ENCODE data around the gene STAT5B.

The STAT5B gene

GRCh38 chr17:42174126-42174783, 101.9 kb downstream of the STAT5B start:
- no peak overlapping the region for H3K9ac ChIP-seq (ENCODE audit: low read length)
- no peaks in the 10 kb centered on the region for H3K9me3 ChIP-seq (ENCODE audit: control insufficient read depth, low read depth, low read length)
- peaks cover under 1% of the 10 kb centered on the region for H3K27me3 ChIP-seq (ENCODE audit: control insufficient read depth, insufficient read depth, low read length)
- H3K4me3 ChIP-seq (ENCODE audit: low read length): no peak overlapping the region
- no peaks in the 10 kb centered on the region for H3K36me3 ChIP-seq (ENCODE audit: control insufficient read depth, low read depth, low read length)
- H3K27ac ChIP-seq (ENCODE audit: low read length): no peak overlapping the region
- no peaks in the 10 kb centered on the region for H3K4me1 ChIP-seq (ENCODE audit: control insufficient read depth, low read depth, low read length)

- no peak overlapping the region for H3K9ac ChIP-seq (ENCODE audit: low read length)
- no peaks in the 10 kb centered on the region for H3K27me3 ChIP-seq (ENCODE audit: control insufficient read depth, insufficient read depth, low read length)
- H3K36me3 ChIP-seq (ENCODE audit: control insufficient read depth, low read depth, low read length): no peaks in the 10 kb centered on the region
- no peaks in the 10 kb centered on the region for H3K4me1 ChIP-seq (ENCODE audit: control insufficient read depth, low read depth, low read length)
- no peak overlapping the region for H3K4me3 ChIP-seq (ENCODE audit: low read length)
- no peak overlapping the region for H3K27ac ChIP-seq (ENCODE audit: low read length)
- H3K9me3 ChIP-seq (ENCODE audit: control insufficient read depth, low read depth, low read length): no peaks in the 10 kb centered on the region
Observed at GRCh38 chr17:42171831-42172230, 104.4 kb downstream of the STAT5B start.

- Histone ChIP-seq H3K9ac (ENCODE audit: low read length) (no peak overlapping the region), H3K4me1 (ENCODE audit: control insufficient read depth, low read depth, low read length) (no peaks in the 10 kb centered on the region), H3K4me3 (ENCODE audit: low read length) (no peak overlapping the region)
Observed at GRCh38 chr17:42169351-42169750, 106.8 kb downstream of the STAT5B start.

GRCh38 chr17:42167807-42168206, 108.4 kb downstream of the STAT5B start:
- Histone ChIP-seq H3K4me3 (ENCODE audit: low read length) (no peak overlapping the region), H3K36me3 (ENCODE audit: control insufficient read depth, low read depth, low read length) (no peaks in the 10 kb centered on the region), H3K27ac (ENCODE audit: low read length) (no peak overlapping the region), H3K27me3 (ENCODE audit: control insufficient read depth, insufficient read depth, low read length) (no peaks in the 10 kb centered on the region), H3K4me1 (ENCODE audit: control insufficient read depth, low read depth, low read length) (no peaks in the 10 kb centered on the region), H3K9me3 (ENCODE audit: control insufficient read depth, low read depth, low read length) (no peaks in the 10 kb centered on the region), H3K9ac (ENCODE audit: low read length) (no peak overlapping the region)

More at GRCh38 chr17:42169351-42169750, 106.8 kb downstream of the STAT5B start:
- H3K27ac ChIP-seq (ENCODE audit: low read length): no peak overlapping the region
- H3K9me3 ChIP-seq (ENCODE audit: control insufficient read depth, low read depth, low read length): no peaks in the 10 kb centered on the region
- H3K36me3 ChIP-seq (ENCODE audit: control insufficient read depth, low read depth, low read length): no peaks in the 10 kb centered on the region
- no peaks in the 10 kb centered on the region for H3K27me3 ChIP-seq (ENCODE audit: control insufficient read depth, insufficient read depth, low read length)

GRCh38 chr17:42166196-42166763, 109.9 kb downstream of the STAT5B start:
- H3K36me3 ChIP-seq (ENCODE audit: control insufficient read depth, low read depth, low read length): no peaks in the 10 kb centered on the region

GRCh38 chr17:42165751-42166150, 110.4 kb downstream of the STAT5B start:
- no peaks in the 10 kb centered on the region for H3K9me3 ChIP-seq (ENCODE audit: control insufficient read depth, low read depth, low read length)
- H3K4me3 ChIP-seq (ENCODE audit: low read length): no peak overlapping the region
- H3K27me3 ChIP-seq (ENCODE audit: control insufficient read depth, insufficient read depth, low read length): no peaks in the 10 kb centered on the region
- H3K4me1 ChIP-seq (ENCODE audit: control insufficient read depth, low read depth, low read length): no peaks in the 10 kb centered on the region
- H3K9ac ChIP-seq (ENCODE audit: low read length): no peak overlapping the region
- no peak overlapping the region for H3K27ac ChIP-seq (ENCODE audit: low read length)
- no peaks in the 10 kb centered on the region for H3K36me3 ChIP-seq (ENCODE audit: control insufficient read depth, low read depth, low read length)

More at GRCh38 chr17:42166196-42166763, 109.9 kb downstream of the STAT5B start:
- Histone ChIP-seq H3K9ac (ENCODE audit: low read length) (no peak overlapping the region), H3K27me3 (ENCODE audit: control insufficient read depth, insufficient read depth, low read length) (no peaks in the 10 kb centered on the region), H3K9me3 (ENCODE audit: control insufficient read depth, low read depth, low read length) (no peaks in the 10 kb centered on the region), H3K4me1 (ENCODE audit: control insufficient read depth, low read depth, low read length) (no peaks in the 10 kb centered on the region), H3K27ac (ENCODE audit: low read length) (no peak overlapping the region), H3K4me3 (ENCODE audit: low read length) (no peak overlapping the region)

- no peaks in the 10 kb centered on the region for H3K27me3 ChIP-seq (ENCODE audit: control insufficient read depth, insufficient read depth, low read length)
- no peaks in the 10 kb centered on the region for H3K36me3 ChIP-seq (ENCODE audit: control insufficient read depth, low read depth, low read length)
- no peaks in the 10 kb centered on the region for H3K9me3 ChIP-seq (ENCODE audit: control insufficient read depth, low read depth, low read length)
- H3K9ac ChIP-seq (ENCODE audit: low read length): no peak overlapping the region
- no peak overlapping the region for H3K27ac ChIP-seq (ENCODE audit: low read length)
- H3K4me3 ChIP-seq (ENCODE audit: low read length): no peak overlapping the region
- no peaks in the 10 kb centered on the region for H3K4me1 ChIP-seq (ENCODE audit: control insufficient read depth, low read depth, low read length)
Observed at GRCh38 chr17:42163696-42164407, 112.3 kb downstream of the STAT5B start.

- no peaks in the 10 kb centered on the region for H3K27me3 ChIP-seq (ENCODE audit: control insufficient read depth, insufficient read depth, low read length)
- H3K4me1 ChIP-seq (ENCODE audit: control insufficient read depth, low read depth, low read length): no peaks in the 10 kb centered on the region
- H3K9ac ChIP-seq (ENCODE audit: low read length): no peak overlapping the region
- no peak overlapping the region for H3K4me3 ChIP-seq (ENCODE audit: low read length)
- no peak overlapping the region for H3K27ac ChIP-seq (ENCODE audit: low read length)
- no peaks in the 10 kb centered on the region for H3K9me3 ChIP-seq (ENCODE audit: control insufficient read depth, low read depth, low read length)
- no peaks in the 10 kb centered on the region for H3K36me3 ChIP-seq (ENCODE audit: control insufficient read depth, low read depth, low read length)
Observed at GRCh38 chr17:42163113-42163512, 113.1 kb downstream of the STAT5B start.

- Histone ChIP-seq H3K27me3 (ENCODE audit: control insufficient read depth, insufficient read depth, low read length) (no peaks in the 10 kb centered on the region), H3K36me3 (ENCODE audit: control insufficient read depth, low read depth, low read length) (no peaks in the 10 kb centered on the region), H3K27ac (ENCODE audit: low read length) (no peak overlapping the region), H3K9ac (ENCODE audit: low read length) (no peak overlapping the region), H3K4me1 (ENCODE audit: control insufficient read depth, low read depth, low read length) (peaks cover 3% of the 10 kb centered on the region), H3K9me3 (ENCODE audit: control insufficient read depth, low read depth, low read length) (no peaks in the 10 kb centered on the region), H3K4me3 (ENCODE audit: low read length) (no peak overlapping the region)
Observed at GRCh38 chr17:42160531-42160910, 115.7 kb downstream of the STAT5B start.

GRCh38 chr17:42159796-42160530, 116.2 kb downstream of the STAT5B start:
- peaks cover 3% of the 10 kb centered on the region for H3K4me1 ChIP-seq (ENCODE audit: control insufficient read depth, low read depth, low read length)
- no peaks in the 10 kb centered on the region for H3K9me3 ChIP-seq (ENCODE audit: control insufficient read depth, low read depth, low read length)
- no peak overlapping the region for H3K9ac ChIP-seq (ENCODE audit: low read length)
- no peaks in the 10 kb centered on the region for H3K36me3 ChIP-seq (ENCODE audit: control insufficient read depth, low read depth, low read length)
- H3K27me3 ChIP-seq (ENCODE audit: control insufficient read depth, insufficient read depth, low read length): no peaks in the 10 kb centered on the region
- no peak overlapping the region for H3K27ac ChIP-seq (ENCODE audit: low read length)
- H3K4me3 ChIP-seq (ENCODE audit: low read length): no peak overlapping the region

- Histone ChIP-seq H3K27me3 (ENCODE audit: control insufficient read depth, insufficient read depth, low read length) (no peaks in the 10 kb centered on the region), H3K9ac (ENCODE audit: low read length) (peak overlapping the region; percentile 41), H3K4me3 (ENCODE audit: low read length) (peak overlapping the region; percentile 95), H3K4me1 (ENCODE audit: control insufficient read depth, low read depth, low read length) (peaks cover 10% of the 10 kb centered on the region), H3K9me3 (ENCODE audit: control insufficient read depth, low read depth, low read length) (no peaks in the 10 kb centered on the region), H3K27ac (ENCODE audit: low read length) (peak overlapping the region; percentile 35), H3K36me3 (ENCODE audit: control insufficient read depth, low read depth, low read length) (no peaks in the 10 kb centered on the region)
Observed at GRCh38 chr17:42155614-42156045, 120.6 kb downstream of the STAT5B start.
